Activated CD8-positive, alpha-beta memory T cell treated with anti-CD3 and anti-CD28 coated beads, Interleukin-2, amount 50 U/mL, for 4 hours (primary cell): ENCODE data around the gene KITLG.
"Not testable (repeated sequence)": the region's sequence is repeated elsewhere in the genome, so short reads cannot be mapped to it uniquely, and the experiment has no call there.

ENCODE experiments used
- DNase-seq: peaks from one replicate; pipeline ENCODE4 v3.0.0-alpha.2; 2020

Gene KITLG

GRCh38 chr12:88580051-88580871 lies at the start of gene KITLG:
TSS of gene KITLG (minus strand) at chr12:88580471. CDS start at chr12:88580278, 193 bp downstream.
- DNase-seq = no peak

DNA sequence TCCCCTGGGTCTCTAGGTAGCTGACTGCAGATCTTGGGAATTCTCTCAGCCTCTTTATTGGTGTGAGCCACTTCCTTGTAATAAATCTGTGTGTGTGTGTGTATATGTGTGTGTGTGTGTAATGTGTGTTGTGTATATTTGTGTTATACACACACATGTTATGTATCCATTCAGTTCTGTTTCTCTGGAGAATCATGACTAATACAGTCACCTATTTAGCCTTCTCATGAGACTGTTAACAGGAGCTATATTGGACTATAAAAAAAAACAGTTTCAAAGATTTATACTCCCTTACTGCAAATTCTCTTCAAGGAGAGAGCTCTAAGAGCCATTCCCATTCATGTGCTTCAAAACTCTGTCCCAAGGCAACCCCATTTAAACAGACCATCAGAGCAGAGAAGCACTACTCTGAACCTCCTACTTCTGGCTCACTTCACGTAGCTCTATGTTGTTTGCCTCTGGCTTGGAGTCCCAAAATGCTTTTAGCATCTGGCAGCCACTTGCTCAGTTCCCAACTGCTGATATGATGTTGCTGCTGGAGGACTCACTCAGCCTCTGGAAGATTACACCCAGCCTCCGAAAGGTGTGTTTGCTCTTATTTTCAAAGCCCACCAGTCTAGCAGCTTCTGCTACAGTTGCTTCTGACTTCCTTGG lies 48.7 kb upstream of the KITLG start:
- DNase-seq = no peak

GRCh38 chr12:88628035-88628434 lies 47.8 kb upstream of the KITLG start:
- DNase-seq = not testable (repeated sequence)

DNA sequence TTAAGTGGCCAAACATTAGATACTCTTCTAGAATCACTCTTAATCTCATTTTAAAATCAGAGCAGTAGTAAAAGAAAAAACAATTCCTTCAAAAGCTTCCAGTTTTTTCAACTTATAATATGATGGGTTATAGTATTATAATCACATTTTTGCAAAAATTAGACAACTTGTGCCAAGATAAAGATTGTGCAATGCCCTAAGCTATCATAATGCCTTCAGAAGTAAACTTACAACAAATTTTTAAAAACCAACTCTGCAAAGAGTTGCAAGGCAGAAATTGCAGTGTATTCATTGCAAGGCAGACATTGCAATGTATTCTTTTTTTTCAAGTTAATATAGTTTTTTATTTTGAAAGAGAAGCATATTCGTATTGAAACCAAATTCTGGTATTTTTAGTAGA lies 47.2 kb upstream of the KITLG start:
- no peak for DNase-seq

GRCh38 chr12:88625356-88625755 lies 45.1 kb upstream of the KITLG start:
- DNase-seq = no peak

DNA sequence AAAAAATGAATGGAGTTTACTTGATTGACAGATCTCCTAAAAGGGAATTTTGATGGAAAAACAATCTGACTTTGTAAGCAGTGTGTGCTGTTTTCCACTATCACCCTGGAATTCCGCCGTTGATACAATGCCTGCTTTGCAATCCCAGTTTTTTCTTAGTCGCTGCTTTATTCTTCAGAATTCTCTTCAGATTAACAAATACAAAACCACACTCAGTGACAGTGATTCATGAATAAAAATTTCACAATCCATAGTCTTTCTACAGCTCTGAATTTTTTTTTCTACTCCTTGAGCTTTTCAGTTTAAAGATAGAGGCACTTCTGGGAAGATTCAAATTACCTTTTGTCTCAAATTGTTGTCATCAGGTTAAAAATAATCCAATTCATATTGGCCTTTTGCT lies 44.6 kb upstream of the KITLG start:
- no peak for DNase-seq

GRCh38 chr12:88623777-88624548 lies 43.7 kb upstream of the KITLG start:
- DNase-seq = no peak

DNA sequence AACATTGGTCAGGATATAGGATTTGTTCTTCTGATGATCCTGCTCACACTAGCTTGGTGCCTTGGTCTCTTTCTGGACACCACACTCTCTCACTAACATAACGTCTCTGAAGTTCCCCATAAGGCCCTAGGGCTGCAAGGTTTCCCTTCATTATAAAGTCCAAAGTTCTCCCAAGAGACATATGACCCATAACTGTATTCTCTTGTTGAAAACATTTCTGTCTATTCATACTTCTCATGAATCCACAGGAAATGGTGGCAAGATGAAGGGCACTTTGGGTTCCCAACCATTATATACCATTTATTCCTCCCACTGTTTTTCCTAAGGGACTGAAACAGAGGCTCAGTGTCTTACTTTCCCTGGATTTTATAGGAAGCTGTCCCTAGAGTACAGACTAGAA lies 37.1 kb upstream of the KITLG start:
- DNase-seq = no peak

GRCh38 chr12:88615490-88615889 lies 35.2 kb upstream of the KITLG start:
- no peak for DNase-seq

DNA sequence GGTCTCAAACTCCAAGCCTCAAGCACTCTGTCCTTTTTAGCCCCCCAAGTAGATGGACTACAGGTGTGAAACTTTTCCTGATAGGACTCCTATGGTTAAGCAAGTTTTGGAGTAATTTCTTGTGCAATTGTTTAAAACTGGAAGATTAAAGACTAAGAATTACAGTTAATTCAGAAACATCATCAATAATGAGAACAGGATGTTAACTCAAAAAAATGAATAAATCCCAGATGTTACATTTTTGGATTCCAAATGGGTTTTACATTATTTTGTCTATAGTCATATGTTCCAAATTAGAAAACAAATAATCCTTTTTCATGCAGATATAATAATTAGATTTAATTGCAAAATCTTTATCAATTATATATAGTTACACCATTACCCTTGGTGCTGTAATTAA lies 24.4 kb upstream of the KITLG start:
- no peak for DNase-seq

DNA sequence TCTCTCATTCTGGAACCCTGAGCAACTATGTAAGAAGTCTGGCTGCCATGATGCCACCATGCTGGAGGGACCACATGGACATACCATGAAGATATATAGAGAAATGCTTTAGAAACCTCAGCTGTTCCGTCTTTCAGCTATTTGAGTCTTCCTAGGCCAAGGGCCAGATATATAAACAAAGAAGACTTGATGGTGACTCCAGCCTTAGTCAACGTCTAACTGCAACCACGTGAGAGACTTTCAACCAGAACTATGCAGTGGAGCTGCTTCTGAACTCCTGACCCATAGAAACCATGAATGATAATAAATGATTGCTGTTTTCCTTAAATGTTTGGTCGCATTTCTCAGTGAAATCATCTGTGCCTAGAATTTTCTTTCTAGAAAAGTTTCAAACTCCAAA lies 20.0 kb upstream of the KITLG start:
- DNase-seq = no peak

GRCh38 chr12:88597365-88597764 lies 17.1 kb upstream of the KITLG start:
- DNase-seq = no peak

GRCh38 chr12:88595697-88596096 lies 15.4 kb upstream of the KITLG start:
- no peak for DNase-seq

DNA sequence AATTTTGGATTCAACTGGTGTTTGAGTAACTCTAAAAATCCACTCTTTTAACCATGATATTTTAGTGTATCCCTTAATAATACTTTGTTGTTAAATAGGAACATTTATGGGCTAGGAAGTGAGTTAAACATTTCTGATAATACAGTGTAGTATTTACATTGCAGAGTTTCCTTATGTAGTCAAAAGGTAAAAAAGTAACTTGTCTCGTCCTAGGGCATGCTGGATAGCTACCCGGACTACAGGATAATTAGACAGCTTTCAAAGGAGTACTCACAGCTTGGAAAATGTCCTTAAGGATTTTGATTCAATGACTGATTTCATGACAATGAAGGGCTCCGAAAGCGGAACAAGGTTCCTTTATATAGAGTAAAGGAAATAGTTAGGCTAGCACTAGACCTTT lies 14.5 kb upstream of the KITLG start:
- DNase-seq = no peak

- no peak for DNase-seq
These were observed 11.1 kb upstream of the KITLG start for GRCh38 chr12:88591343-88591742.

GRCh38 chr12:88590851-88591250 lies 10.6 kb upstream of the KITLG start:
- DNase-seq = no peak

DNA sequence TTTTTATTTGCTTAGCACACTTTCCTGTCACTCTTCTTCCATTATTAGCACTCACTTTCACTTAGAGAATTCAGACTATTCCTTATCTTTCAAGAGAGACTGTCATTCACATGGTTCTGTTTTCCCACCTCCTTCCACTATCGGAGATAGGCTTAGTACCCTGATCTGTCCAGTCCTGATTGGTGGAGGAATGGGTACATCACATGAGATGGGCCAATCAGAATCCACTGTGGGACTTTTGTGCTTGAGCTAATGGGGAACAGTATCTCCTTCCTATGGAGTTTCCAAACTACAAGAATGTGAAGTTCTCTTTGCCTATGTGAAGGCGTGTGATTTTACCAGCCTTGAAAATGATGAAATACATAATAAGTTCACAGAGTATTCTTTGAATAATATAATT lies 4.8 kb upstream of the KITLG start:
- DNase-seq = no peak

- DNase-seq = no peak
These were observed 645 bp downstream of the KITLG start for GRCh38 chr12:88579601-88580050.

DNA sequence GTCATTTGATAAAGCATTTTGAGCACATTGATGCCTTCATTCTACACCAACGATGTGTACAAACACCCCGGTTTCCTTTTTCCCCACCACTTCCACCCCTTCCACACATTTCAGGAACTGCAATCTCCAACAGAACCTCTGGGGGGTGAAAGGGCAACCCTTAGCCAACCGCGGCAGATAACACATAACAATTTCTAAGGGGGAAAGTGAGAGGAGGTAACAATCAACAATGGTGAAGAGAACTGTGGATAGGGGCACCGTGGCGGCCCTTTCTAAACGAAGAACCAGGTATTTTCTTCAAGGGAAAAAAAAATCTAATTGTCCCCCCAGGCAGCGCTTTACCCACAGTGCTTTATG lies 1.1 kb downstream of the KITLG start:
- no peak for DNase-seq

GRCh38 chr12:88578276-88579160 lies 1.8 kb downstream of the KITLG start:
- no peak for DNase-seq

- DNase-seq = no peak
These were observed 2.7 kb downstream of the KITLG start for GRCh38 chr12:88577537-88577936.

DNA sequence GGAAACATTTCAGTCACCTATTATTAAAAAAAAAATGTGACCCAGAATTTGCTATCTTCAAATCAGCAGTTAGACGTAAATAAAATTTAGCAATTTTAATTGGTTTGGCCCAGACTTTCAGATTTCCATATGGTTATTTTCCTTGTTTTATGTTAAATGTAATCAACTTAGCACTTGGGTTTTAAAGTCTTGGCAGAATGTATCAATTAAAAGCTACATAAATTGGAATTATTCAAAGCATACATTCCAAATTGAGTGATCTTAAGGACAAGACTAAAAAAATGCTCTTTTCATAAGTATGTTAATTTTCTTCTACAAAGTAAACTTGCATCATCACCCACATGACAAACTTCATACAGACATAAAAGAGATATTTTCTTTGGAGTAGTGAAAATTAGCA lies 3.4 kb downstream of the KITLG start:
- DNase-seq = no peak
